Right lobe of liver (tissue), 4 donors: ENCODE data around the gene MRPL53.
"Not testable (repeated sequence)": the region's sequence is repeated elsewhere in the genome, so short reads cannot be mapped to it uniquely, and the experiment has no call there.

Source experiments
- CTCF ChIP-seq, 4 donors: fragments of 200-600 bp in 3 of 4; fragments of 450-650 bp in 1 of 4; IDR thresholded peaks; one replicate each; pipeline versions ENCODE4 v1.5.1 to v1.8.0; 2016 to 2022; ENCODE audit warnings: antibody characterized with exemption in 4 of 4, mild to moderate bottlenecking in 2 of 4
- POLR2A ChIP-seq: fragments of 450-650 bp; IDR thresholded peaks from one replicate; pipeline ENCODE4 v1.6.1; 2017; ENCODE audit warnings: antibody characterized with exemption, mild to moderate bottlenecking
- donor health status: DM: no; HTN: no; CAD: no.
- donor health status: DM: no; HTN: no; CAD: no.
- donor health status: DM: no; HTN: yes; CAD: no.

GRCh38 chr2:74459503-74460118, 12.9 kb downstream of the MRPL53 start:
- TF ChIP-seq CTCF (IDR thresholded peaks at IDR 0.05); POLR2A: not testable (repeated sequence)
